GM21367 (cell line): Measurements from ENCODE around the gene BOLA1.
"Not testable (repeated sequence)": the region's sequence is repeated elsewhere in the genome, so short reads cannot be mapped to it uniquely, and the experiment has no call there.

Experiments used
- ATAC-seq: cut with Tn5 transposase; IDR thresholded peaks from one replicate; pipeline ENCODE4 v1.9.1; 2021; ENCODE audit not compliant: unreplicated experiment

Gene BOLA1

GRCh38 chr1:149927563-149928400, 28.4 kb downstream of the BOLA1 start, which contains the start of gene SF3B4:
Gene SF3B4, minus strand, starts transcription at chr1:149927803. Its CDS starts 44 bp downstream, at chr1:149927759.
- ATAC-seq: peak; percentile 85

- ATAC-seq: no peak
Observed at GRCh38 chr1:149928401-149928724, 29.0 kb downstream of the BOLA1 start.

- no peak for ATAC-seq
Observed at GRCh38 chr1:149929856-149930255, 30.5 kb downstream of the BOLA1 start.

GRCh38 chr1:149931212-149931790, 31.9 kb downstream of the BOLA1 start:
- ATAC-seq: no peak

DNA sequence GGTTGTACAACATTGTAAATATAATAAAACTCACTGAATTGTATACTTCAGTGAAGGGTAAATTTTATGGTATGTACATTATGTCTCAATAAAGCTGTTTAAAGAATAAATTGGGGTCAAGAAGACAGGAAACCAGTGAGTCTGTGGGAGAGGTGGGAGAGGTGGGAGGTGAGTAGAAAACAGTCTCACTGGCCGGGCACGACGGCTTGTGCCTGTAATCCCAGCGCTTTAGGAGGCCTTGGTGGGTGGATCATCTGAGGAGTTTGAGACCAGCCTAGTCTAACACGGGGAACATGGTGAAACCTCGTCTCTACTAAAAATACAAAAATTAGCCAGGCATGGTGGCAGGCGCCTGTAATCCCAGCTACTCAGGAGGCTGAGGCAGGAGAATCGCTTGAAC, 33.1 kb downstream of the BOLA1 start:
- ATAC-seq: no peak

- no peak for ATAC-seq
Observed at GRCh38 chr1:149933208-149933607, 33.8 kb downstream of the BOLA1 start.

GRCh38 chr1:149934356-149934755, 35.0 kb downstream of the BOLA1 start:
- no peak for ATAC-seq

- no peak for ATAC-seq
Observed at GRCh38 chr1:149936170-149936991, 37.0 kb downstream of the BOLA1 start, which contains the start of gene MTMR11. Gene MTMR11, minus strand, starts transcription at chr1:149936879. Its CDS starts 232 bp downstream, at chr1:149936647.

- no peak for ATAC-seq
Observed at GRCh38 chr1:149936992-149937705, 37.8 kb downstream of the BOLA1 start.

DNA sequence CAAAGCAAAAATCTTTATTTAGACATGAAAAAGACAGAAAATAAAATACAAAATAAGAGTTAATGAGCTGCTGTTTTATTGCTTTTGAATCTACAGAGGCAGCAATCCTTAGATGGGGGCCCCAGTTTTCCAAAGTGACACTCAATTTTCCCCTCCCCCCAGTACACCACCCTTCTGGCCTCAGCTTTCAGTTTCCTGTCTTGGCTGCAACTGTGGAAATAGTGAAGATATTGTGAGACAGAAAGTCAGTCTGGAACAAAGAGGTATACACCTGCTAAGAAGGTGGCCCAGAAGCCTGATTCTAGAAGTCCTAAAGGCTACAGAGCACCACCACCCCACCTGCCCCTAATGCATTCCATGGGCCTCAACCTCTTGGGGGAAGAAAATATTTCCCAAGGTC, 38.4 kb downstream of the BOLA1 start:
- ATAC-seq: no peak

GRCh38 chr1:149938668-149939003, 39.3 kb downstream of the BOLA1 start:
- ATAC-seq: not testable (repeated sequence)

DNA sequence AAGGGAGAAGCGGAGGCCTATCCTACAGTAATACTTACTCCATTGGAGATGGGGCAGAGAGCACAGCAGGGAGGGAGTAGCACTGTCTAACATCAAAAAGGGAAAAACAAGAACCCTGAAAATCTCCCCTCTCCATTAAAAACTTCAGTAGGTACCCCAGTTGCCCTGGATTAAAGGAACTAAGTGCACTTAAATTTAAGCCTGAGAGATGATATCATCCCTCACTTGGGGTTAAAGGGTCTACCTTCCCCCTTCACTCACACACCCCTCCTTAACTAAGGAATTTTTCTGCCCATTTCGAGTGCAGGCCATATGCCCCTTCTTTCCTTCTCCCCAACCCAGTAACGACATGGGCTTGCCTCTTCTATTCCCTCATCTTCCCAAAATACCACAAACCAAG, 41.1 kb downstream of the BOLA1 start:
- no peak for ATAC-seq

- ATAC-seq: no peak
Observed at GRCh38 chr1:149942207-149942606, 42.8 kb downstream of the BOLA1 start.

DNA sequence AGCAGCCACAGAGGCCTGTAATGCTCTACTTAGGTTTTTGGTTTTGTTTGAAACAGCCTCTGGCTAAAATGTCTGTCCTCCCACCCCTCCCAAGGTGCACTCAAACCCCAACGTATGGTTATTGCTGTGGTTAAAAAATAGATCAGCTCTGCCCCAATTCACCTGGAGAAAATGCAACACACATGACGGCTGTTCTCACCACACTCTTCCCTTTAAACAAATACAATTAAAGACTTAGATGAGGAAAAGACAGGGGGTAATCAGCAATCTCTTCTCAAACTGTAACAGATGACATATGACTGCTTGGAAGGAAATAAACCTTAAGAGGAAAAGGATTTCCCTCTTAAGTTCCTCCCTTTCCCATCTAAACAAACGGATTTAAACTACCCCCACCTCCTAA, 43.5 kb downstream of the BOLA1 start:
- no peak for ATAC-seq

- no peak for ATAC-seq
Observed at GRCh38 chr1:149945206-149945605, 45.8 kb downstream of the BOLA1 start.

DNA sequence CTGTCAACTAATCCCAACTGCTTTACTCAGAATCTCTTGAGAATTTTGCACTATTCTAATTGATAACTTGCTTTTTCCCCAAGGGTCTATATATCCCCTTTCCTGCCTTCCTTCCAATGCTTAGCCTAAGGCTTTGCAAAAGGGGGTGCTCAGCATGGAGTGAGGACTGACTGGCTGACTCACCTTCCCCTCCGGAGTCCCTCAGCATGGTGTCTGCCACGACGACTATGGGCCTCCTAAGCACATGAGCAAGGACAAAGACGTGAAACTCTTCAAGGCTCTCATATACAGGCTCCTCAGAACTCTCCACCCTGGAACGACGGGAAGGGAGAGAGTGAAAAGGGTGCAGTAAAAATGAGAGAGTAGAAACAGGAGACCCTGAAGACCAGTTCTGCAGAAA, 50.5 kb downstream of the BOLA1 start:
- no peak for ATAC-seq
